HS-27A (cell line): ENCODE results near the gene KRTAP5-7.
"Not testable (repeated sequence)": the region's sequence is repeated elsewhere in the genome, so short reads cannot be mapped to it uniquely, and the experiment has no call there.

Experiments
- DNase-seq: peaks from one replicate; pipeline ENCODE4 v3.0.0-alpha.2; 2012; ENCODE audit warnings: low read depth, missing footprints

Gene KRTAP5-7, protein sequence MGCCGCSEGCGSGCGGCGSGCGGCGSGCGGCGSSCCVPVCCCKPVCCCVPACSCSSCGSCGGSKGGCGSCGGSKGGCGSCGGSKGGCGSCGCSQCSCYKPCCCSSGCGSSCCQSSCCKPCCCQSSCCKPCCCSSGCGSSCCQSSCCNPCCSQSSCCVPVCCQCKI

DNA sequence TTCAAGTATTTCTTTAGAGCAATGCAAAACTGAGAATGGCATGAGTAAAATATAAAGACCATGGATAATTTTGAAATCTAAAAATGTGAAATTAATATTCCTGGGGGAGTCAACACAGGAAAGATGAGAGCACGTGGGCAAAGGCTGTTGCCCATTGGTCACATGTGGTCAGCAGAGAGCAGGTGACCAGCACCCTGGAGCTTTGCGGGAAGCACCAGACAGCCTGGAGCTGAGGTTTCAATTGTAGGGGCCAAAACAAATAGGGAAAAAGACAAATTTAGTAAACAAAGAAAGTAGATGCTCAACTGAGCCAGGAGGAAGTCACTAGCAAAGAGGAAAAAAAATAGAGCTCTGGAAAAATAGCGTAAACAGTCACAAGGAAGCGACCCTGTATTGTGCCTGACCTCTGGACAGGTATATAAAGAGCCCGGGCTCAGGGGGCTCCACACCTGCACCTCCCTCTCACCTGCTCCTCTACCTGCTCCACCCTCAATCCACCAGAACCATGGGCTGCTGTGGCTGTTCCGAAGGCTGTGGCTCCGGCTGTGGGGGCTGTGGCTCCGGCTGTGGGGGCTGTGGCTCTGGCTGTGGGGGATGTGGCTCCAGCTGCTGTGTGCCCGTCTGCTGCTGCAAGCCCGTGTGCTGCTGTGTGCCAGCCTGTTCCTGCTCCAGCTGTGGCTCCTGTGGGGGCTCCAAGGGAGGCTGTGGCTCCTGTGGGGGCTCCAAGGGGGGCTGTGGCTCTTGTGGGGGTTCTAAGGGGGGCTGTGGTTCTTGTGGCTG is at the start of gene KRTAP5-7:
KRTAP5-7 (plus strand) TSS at position 472 of the 780 bp plus-strand sequence; CDS start at position 506, 34 bp downstream.
- DNase-seq: not testable (repeated sequence)

DNA sequence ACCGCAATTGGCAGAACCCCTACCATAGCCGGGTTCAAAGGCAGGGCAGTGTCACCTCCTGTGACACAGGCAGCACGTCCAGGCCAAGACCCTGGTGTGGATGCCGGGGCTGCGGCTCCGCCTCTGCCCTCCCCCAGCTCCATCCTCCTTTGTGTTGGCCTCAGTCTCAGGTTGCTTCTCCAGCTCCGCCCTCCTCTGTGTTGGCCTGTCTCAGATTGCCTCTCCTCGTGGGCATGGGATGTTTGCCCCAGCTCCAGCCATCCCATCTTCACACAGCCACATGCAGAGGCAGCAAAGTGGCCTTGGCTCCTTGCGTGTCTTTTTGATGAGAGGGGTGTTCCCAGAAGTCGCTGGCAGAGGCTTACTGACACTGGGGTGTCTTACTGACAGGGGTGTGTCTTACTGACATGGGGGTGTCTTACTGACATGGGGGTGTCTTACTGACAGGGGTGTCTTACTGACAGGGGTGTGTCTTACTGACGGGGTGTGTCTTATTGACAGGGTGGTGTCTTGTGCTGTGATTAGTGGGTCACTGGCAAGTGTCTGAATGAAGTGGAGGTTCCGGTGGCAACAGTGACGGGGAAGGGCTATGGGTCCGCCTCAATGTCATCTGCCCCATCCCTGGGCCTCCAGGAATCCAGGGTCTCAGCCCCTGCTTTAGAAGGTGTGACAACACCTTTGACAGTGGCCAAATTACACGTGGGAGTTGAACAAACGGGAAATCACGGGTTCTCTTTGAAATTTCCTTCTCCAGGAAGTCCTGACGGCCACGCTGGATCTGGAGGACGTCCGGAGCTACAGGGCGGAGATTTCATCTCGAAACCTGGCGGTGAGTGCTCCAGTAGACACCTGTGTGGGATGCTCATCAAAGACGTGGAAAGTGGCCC is 49.2 kb upstream of the KRTAP5-7 start:
- no peak for DNase-seq

DNA sequence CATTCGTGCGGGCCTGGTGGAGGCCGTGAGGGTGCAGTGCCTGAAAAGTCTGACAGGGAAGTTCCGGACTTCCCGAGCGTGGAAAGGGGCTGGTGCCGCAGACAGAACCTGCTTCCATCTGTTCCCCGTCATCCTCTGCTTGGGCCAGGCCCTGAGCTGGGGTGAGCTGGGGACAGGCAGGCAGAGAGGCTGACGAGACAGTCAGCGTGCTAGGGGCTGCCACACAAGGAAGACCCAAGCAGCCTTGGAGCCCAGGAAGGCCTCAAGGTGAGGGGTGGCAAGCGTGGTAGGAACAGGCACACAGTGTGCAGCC is 48.6 kb upstream of the KRTAP5-7 start:
- DNase-seq: no peak

DNA sequence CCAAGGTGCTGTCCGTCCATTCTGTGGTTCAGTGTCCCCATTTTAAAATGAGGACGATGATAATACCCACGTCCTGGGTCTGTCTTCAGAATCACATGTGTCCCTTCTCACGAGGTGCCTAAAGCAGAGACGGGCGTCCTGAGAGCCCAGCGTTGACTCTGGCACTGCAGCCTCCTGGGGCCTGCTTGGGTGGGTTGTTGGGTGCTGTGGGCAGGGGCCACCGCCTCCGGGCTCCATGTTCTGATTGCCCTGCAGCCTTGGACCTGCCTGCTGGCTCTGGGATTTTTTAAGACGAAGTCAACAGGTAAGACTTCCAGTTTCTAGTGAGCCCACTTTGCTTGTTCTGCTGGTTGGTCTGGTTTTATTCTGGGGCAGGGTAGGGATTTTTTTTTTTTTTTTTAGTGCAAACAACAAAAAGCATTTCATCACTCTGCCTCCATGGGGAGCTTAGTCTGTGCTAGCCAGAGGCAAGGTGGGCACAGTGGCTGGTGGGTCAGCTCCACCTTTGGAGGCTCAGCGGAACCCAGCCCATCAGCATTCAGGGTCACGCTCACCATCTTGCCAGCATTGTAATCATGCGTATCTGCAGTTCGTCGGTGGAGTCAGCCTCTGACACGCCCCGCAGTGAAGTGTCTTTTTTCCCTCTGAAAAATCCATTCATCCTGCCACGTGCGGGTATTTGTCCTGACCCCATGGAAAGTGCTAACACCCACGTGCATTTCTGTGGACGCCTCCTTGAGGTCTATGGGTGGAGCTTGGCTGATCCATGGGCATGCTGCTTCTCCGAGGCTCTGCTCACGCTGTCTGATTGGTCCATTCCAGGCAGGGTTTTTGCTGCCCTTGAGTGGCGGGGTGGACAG is 45.7 kb upstream of the KRTAP5-7 start:
- DNase-seq: no peak

DNA sequence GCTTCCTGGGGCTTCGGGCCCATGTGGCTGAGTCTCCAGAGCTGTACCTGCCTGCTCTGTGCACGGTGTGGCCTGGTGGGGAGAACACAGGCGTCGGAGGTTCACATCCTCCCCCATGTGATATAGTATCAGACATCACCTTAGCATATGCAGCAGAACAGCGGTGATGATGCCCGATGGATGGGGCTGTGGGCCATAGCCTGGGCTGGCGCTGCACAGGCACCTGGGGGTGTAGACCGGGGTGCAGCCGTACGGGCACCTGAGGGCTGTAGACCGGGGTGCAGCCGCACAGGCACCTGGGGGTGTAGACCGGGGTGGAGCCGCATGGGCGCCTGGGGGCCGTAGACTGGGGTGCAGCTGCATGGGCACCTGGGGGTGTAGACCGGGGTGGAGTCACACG is 44.9 kb upstream of the KRTAP5-7 start:
- DNase-seq: no peak

DNA sequence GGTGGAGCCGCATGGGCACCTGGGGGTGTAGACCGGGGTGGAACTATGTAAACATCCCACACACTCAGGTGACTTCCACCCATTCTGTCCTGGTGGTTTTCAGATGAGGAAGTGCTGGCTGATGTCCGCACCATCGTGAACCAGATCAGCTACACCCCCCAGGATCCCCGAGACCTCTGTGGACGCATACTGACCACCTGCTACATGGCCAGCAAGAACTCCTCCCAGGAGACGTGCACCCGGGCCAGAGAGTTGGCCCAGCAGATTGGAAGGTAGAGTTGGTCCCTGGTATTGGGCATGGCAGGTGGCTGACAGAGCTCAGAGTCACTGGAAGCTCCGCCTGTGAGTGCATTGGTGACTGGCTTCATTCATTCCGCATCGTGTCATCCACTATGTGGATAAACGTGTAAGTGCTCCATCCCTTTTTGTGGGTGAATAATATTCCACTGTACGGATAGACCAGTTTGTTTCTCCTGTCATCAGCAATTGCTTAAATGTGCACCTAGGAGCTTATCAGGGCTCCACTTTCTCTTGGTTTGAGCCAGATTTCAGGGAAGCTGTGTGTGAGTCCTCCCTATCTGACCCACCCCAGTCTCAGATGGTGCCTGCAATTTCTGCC is 44.2 kb upstream of the KRTAP5-7 start:
- no peak for DNase-seq

DNA sequence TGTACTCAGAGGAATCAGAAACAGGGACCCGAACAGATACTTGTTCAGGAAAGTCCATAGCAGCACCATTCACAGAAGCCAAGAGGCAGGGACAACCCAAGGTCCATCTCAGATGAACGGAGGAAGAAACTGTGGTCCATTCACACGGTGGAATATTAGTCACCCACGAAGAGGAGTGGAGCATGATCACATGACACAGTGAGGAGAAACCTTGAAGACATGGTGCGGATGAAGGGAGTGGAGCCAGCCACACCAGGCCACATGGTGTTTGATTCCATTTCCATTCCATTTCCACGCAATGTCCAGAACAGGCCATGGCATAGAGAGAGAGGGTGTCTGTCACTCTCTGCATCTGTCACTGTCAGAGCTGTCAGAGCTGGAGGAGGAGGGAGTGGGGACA is 43.4 kb upstream of the KRTAP5-7 start:
- DNase-seq: no peak

DNA sequence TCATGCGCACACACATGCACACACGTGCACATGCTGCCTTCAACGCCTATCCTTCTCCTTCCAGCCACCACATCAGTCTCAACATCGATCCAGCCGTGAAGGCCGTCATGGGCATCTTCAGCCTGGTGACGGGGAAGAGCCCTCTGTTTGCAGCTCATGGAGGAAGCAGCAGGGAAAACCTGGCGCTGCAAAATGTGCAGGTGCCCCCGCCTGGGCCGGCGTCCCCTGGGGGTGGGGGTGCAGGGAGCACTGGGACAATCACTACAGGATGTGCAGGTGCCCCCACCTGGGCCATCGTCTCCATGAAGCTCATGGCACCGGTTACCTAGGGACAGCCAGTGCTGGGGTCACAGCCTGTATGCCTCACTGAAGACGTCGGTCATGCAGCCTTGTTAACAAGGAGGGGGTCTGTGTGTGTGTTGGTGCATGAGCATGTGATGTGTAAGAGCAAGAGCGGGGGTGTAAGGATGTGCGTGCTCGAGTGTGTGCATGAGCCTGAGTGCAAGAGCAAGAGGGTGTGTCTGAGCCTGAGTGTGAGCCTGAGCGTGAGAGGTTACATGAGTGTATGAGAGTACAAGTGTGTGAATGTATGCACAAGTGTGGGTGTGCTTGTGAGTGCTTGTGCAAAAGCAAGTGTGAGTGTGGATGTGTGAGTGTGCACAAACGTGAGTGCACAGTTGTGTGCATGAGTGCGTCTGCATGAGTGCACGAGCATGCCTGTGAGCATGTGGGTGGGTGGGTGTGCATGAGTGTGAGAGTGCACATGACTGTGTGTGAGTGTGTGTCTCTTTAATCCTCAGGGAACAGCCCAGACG is 42.6 kb upstream of the KRTAP5-7 start:
- DNase-seq: no peak

DNA sequence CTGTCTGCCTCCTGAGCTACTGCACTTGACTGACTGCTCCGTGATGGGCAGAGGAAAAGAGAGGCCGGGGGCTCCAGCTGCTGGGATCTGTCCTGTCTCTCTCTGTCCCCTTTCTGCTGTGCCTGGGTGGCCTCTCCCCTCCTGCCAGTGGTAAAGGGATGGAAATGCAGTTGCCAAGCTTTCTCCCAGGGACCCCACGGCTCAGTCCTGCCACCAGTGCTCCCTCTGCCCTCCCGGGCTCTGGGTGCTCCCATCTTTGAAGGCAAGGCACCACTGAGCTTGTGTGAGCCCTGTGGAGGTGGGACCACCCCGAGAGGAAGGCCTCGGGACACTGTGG is 42.0 kb upstream of the KRTAP5-7 start:
- DNase-seq: no peak

DNA sequence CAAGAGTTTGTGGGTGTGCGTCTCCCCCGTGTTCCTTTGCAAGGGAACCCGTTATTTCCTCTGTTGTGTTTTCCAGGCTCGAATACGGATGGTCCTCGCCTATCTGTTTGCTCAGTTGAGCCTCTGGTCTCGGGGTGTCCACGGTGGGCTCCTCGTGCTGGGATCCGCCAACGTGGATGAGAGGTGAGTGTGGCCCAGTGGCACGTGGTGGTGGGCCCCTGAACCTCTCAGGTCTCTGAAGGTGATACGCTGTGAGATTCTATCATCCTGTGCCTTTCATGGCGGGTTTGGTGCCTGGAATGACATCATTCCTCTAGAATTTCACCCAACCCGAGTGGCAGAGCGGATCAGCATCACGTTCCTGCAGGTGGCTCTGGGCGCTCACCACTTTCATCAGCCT is 41.6 kb upstream of the KRTAP5-7 start:
- DNase-seq: no peak

DNA sequence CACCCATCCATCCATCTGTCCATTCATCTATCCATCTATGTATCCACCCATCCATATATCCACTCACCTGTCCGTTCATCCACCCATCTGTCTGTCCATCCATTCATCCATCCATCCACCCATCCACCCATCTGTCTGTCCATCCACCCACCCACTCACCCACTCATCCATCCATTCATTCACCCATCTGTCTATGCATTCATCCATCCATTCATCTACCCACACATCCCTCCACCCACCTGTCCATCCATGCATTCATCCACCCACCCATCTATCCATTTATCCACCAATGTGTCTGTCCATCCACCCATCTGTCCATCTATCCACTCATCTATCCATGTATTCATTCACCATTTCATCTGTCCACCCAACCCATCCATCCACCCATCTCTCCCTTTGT is 40.7 kb upstream of the KRTAP5-7 start:
- no peak for DNase-seq

DNA sequence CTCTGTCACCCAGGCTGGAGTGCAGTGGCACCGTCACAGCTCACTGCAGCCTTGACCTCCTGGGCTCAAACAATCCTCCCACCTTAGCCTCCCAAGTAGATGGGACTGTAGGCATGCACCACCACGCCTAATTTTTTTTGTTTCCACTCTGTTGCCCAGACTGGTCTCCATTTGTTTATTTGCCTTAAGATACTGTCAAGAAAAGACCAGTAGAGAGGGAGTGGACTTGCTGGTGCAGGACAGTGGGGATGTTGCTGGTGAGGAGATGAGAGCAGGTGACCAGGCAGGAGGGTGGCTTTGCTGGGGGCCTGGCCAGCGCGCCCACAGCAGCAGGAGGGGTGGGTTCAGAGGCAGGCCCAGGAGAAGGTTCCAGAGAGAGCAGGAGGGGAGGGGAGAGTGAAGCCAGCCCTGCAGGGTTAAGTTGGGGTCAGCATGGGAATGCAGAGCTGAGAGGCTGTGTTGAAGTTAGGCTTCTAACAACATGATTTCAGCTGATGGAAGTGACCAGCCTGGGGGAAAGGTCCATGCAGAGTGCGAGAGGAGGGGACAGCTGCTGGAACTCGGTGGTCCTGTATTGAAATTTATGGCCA is 38.3 kb upstream of the KRTAP5-7 start:
- no peak for DNase-seq

DNA sequence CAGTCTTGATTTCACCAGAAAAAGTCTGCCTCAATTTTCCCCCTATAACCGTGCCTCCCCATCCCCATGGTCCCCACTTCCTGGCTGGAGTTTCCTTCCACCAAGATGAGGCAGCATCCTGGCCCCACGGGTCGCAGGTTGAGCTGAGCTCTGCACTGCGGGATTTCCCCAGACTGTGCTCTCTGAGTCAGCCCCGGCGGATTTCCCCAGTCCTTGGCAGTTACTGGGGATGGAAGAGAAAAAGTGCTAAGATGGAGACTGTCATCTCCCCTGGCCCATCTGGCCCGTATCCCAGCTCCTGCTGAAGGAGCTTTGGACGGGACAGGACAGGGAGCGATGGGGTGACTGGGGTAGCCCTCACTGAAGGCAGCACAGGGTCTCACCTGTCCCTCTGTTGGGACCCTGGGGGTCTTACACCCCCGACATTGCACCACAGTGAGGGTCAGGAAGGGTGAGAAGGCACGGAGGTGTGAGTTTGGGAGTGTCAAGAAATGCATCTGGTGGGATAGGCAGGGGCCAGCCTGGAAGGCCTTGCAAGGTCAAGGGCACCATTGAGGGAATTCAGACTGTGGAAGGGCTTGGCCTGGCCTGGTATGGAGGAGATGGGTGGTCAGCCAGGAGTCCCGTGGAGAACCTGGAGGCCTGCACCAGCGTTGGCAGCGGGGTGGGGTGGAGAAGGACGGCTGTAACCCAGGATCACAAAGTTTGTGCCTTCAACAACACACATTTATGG is 37.6 kb upstream of the KRTAP5-7 start:
- no peak for DNase-seq

DNA sequence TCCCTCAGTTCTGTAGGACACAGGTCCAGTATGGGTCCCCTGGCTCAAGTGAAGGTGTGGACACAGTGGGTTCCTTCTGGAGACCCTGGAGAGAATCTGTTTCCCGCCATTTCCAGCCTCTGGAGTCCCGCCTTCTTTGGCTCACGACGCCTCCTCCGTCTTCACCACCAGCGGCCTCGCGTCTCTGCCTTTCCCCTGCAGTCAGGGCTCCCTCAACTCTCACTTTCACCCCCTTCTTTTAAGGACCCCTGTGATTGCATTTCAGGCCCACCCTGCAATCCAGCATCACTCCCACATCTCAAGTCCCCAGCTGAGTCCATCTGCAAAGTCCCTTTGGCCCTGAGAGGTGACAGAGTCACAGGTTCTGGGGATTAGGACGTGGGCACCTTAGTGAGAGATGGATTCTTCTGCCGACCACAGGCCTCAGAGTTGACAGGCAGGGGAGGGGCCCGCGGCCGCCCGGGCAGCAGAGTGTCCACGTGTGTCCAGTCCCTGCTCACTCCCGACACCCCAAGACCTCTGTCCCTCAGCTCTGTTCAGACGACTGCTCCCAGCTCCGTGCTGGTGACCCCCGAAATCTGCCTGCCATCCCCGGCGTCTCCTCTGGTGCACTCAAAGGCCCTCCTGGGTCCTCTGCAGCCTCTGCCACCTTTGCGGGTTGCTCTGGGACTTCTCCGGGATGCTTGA is 36.9 kb upstream of the KRTAP5-7 start:
- DNase-seq: no peak

DNA sequence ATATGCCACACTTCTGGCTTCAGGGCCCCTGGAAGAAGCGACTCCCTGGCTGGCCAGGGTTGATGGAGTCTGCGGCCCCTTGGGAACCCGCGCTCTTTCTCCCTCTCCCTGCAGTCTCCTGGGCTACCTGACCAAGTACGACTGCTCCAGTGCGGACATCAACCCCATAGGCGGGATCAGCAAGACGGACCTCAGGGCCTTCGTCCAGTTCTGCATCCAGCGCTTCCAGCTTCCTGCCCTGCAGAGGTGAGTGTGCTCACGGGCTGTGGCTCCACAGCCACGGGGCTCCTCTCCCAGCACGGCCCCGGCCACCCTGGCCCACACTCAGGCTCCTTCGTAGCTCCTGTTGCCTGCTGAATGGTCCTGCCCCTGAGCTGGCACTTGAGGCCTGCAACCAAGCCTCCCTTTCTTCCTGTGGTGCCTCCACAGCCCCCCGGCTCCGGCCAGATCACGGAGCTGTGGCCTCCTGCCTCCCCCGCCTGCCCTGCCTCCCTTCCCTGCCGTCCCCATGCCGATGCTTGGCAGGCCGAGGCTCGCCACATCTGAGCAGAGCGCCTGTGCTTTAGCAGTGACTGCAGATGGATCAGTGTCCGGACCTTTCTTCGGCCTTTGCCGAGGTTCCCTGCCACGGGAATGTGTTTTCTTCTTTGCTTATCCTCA is 36.2 kb upstream of the KRTAP5-7 start:
- no peak for DNase-seq

DNA sequence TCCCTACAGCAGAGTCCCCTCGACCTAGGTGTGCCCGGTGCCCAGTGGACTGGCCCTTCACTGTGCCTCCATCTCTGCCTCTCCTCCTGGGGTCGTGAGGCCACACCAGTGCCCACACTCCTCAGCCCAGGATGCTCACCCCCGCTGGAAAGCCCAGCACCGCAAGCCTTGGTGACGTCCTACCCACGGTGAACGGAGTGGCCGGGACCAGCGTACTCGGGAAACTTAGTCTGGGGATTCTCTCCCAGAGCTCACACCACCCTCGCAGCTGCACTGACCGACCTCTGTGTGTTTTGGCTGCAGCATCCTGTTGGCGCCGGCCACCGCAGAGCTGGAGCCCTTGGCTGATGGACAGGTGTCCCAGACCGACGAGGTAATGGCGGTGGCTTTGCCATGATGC is 35.5 kb upstream of the KRTAP5-7 start:
- DNase-seq: no peak

DNA sequence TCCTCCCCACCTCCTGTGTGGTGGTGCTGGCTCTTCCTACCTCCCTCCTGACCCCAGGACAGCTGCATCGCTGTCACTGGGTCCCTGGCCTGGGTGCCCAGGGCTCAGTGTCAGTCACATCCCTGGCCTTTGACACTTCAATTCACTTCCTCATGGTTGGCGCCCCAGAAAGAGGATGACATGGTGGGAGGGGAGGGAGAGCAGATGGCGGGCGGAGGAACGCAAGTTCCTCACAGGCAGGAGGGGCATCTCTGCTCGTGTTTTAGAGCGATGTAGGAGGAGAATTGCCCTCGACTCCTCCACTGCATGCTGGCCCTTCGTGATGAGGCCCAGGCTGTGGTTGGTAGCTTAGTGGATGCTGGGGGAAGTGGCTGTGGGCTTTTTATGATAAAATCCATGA is 35.1 kb upstream of the KRTAP5-7 start:
- DNase-seq: no peak
